ENCODE data around the gene GPC6.

The GPC6 gene

DNA sequence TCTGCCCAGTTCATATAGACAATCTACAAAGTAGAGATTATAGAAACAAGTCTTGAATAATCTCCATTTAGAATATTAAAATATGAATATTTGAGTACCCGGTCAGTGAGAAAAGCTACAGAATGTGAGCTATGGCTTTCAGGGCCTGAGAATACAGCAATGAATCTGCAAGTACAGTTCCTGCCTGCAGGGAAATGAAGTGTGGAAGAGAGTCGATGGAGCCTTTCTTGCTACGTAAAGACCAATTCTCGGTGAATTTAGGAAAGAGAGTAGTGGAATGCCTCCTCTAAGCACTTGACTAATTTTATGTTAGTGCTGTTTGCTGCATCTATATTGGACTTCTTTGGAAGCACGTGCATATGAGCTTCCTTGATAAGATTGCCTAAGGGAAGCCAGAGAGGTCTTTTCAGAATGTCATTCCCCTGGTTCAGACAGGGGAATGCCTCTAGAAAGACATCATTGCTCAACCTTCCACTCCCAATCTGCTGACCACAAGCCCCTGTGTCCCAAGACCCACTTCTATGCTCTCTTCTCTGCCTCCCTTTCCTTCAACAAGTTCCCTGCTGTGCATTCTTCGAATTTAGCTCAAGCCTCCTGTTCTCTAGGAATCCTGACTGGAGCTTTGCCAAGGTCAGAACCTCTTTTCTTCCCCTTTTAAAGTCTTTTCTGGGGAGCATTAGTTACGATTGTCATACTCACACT lies 41.9 kb downstream of the GPC6 start:
- DNase-seq (ENCODE audit: low spot score): no peak

DNA sequence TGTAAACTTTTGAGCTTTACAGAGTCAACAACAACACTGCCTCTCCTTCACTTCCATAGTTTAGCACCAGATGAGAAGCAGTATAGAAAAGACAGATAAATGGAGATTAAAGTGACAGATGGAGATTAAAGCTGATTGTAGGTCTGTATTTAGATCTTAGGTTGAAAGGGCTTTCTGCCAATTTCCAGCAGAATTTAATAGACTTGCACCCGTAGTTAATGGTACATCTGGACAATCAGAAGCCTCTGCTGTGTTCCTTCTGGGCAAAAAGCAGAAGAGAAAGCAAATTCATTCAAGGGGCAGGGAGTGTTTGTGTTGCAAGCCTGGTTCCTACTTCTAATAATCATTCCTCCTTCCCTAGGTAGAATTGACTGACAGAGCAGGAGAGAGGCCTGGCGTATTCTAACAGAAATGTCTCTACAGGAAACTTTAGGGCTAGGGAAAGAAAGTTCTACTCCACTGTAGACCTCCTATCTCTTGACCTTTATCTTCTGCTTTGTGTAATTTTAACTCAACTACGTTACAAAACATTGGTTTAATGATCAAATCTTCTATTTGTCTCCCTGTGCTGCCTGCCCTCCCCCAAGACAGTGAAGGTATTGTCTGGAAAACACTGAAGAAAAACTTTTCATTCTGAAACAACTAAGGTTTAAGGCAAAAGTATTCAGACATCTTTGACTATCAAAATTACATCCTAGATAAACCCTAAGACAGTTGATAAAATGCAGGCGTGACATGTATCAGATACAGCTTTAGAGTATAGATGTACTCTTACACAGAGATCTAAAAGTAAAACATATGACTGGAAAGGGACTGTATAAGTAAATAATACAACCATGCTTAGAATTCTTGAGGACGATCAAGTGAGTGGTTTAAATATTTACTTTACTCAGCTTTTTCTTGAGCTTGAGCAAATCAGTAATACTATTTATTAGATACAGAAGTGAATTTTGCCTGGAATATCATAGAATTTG lies 44.4 kb downstream of the GPC6 start:
- no peak for DNase-seq (ENCODE audit: low spot score)

DNA sequence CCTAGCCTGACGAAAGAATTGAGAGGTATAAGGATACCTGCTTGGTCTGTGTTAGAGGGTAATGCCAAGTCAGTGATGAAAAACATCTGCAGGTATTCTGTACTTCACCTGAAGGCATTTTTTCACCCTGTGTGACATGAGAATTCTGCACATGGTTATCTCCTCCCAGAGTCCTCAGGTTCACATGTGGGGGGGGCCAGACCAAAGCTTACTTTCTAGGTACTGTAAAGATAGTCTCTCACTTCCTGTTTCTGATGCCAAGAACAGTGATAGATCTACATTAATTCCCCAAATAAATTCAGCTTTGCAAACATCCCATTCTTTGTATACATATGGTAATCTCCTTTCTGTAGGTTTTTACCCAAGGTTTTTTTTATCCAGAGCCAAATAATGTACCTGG lies 53.4 kb downstream of the GPC6 start:
- no peak for DNase-seq (ENCODE audit: low spot score)

DNA sequence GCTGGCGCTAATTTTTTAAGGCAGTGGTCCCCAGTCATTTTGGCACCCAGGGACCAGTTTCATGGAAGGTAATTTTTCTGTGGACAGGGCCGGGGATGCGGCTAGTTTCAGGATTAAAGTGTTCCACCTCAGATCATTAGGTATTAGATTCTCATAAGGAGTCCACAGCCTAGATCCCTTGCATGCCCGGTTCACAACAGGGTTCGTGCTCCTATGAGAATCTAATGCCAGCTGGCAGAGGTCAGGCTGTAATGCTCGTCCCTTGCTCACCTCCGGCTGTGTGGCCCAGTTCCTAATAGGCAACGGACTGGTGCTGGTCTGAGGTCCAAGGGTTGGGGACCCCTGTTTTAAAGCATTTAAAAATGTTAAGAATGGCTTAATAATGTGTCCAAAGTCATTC lies 54.1 kb downstream of the GPC6 start:
- no peak for DNase-seq (ENCODE audit: low spot score)

DNA sequence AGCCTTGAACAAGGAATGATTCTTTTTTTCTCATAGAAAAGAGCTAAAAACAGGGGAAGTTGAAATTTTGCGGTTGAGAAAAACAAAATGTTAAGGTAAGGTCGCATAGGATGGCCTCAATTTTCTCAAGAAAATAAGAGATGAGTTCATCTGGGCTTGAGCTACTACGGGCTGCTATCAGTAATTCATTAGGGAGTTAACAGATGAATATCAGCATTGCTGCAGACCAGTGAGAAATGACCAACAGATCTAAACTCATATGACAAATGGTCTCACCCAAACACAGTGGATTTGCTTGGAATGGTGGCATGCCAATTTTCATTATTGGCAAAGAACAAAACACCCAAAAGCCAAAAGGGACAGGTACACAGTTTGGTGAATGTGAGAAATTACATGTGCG lies 56.6 kb downstream of the GPC6 start:
- DNase-seq (ENCODE audit: low spot score): no peak

DNA sequence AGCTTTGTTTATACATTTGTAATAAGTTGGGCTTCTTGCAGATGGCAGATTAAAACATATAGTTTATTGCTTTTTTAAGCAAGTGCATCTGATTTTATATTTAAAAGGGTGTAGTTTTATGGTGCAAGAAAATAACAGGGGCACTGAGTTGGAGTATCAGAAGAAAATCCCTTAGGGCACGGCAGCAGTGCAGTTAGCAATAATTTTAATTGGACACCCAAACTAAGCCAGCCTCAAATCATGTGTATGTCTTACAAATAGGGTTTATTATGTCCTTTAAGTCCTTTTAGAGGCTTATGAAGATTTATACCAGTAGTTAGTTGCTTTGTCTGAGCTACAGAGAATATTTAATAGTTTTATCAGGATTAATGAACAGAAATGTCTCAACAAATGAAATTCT lies 57.5 kb downstream of the GPC6 start:
- DNase-seq (ENCODE audit: low spot score): no peak

DNA sequence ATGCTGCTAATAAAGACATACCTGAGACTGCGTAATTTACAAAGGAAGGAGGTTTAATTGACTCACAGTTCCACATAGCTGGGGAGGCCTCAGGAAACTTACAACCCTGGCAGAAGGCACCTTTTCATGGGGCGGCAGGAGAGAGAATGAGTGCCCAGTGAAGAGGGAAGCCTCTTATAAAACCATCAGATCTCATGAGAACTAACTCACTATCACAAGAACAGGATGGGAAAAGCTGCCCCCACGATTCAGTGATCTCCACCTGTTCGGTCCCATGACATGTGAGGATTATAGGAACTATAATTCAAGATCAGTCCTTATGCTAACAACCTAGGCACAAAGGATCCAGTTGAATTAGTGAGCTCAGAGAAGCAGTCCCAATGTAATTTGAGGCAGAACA lies 59.4 kb downstream of the GPC6 start:
- DNase-seq (ENCODE audit: low spot score): no peak

DNA sequence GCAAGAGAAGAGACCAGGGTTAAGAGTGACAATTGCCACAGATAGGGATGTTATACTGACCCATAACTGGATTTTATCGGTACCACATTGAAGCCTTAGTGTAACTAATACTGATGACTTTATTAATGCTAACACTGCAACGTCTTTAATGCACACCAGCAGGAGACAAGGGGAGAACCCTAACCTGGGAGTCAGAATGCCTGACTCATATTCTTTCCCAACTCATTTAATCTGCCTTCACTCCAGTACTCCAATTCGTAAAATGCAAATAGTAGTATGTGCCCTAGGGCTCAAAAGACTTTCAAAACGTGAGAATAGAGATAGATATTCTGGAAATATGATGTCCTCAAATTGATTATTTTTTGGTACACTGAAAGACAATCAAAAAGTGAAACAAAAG lies 62.4 kb downstream of the GPC6 start:
- DNase-seq (ENCODE audit: low spot score): no peak

DNA sequence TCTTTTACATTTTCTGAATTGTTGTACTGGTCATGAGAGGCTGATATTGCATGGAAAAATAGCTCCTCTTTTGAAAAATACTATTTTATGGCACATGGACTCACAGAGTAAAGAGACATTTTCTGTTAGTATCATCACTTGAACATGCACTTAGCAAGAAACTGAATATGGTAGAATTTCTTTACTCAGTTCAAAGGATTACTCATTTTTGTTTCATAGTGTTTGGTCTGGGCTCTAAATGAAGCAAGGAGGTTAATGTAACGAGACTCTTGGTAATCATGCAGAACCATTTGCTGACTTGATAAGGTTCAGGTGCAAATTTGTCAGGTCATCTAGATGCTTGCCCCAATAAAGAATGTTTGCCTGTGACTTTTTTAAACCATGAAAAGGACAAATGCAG lies 63.2 kb downstream of the GPC6 start:
- DNase-seq (ENCODE audit: low spot score): no peak

DNA sequence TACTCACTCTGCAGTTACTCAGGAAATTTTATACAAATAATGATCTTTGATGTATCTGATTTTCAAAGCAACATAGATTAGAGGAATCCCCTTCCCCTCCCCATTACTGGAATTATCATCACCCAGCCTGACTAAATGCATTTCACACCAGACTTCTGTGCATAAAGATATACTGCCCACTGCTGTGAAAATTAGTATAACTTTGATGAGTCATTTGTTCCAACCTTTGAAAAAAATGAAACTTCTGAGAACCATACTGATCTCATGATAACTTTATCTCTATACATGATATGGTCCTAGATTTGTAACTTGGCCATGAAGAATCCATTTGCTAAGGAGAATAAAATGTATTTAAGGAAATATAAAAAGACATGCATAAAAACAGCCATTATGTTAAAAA lies 63.9 kb downstream of the GPC6 start:
- no peak for DNase-seq (ENCODE audit: low spot score)

DNA sequence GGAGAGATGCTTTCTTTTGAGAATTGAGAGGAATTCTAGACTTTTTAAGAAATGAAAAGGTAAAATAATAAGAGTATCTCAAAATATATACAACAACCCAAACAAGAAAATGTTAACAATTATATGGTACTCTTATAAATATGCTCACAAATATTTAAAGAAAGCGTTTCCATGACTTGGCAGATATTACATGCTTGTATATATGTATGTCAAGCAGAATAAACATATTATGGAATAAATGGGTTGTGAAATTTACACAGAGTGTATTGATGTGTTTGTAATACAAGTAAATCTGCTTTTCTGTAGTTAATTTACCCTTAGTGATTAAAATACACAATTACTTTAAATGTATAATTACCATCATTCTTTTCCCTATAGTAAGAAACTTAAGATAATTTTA lies 65.8 kb downstream of the GPC6 start:
- no peak for DNase-seq (ENCODE audit: low spot score)

DNA sequence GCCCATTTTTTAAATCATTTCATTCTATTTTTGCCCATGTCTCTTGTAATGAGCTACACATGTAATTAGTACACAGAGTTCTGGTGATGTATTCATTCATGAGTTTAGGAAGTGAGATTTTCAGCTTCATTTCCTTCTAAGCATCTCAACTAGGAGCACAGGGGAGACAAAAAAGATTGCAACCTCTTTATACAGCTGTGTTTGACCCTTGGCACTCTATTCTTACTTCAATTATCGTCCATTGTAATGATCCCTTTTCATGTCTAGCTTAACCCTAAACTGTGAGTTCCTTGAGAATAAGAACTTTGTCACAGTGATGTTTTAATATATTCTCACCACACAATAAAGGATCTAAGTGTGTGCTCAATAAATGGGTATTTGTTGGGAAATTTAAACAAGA lies 67.1 kb downstream of the GPC6 start:
- no peak for DNase-seq (ENCODE audit: low spot score)

DNA sequence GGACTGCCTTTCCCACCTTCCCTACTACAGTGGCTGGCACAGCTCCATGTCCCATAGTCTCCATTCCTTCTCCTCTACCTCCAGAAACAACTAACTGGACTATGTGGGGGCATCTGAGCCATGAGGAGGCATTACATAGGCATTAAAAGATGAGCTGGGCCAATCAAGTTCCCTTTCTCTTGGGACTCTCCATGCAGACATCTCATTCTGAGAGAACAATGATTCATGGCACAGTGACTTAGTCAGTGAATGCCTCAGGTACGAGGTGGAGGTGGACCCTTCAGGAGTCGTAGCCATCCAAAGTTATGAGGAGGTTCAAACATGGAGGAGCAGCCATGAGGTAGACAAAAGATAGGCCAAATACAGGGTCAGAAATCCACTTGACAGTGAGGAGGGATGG lies 70.0 kb downstream of the GPC6 start:
- no peak for DNase-seq (ENCODE audit: low spot score)

DNA sequence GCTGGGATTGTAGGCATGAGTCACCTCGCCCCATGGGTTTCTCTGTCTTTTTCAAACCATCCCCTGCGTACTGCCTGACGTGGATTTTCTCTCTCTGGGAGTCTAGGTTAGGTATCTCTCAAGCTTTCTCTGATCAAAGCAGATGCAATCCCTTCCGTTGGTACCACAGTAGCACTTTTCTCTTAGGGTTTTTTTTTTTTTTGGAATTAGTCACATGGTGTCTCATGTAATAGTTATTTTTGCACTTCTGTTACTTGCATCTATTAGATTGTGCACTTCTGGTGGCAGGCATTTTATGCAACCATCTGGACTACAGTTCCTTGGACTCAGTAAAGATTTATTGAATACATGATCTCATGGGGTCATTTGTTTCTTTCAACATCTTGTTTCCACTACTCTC lies 72.1 kb downstream of the GPC6 start:
- DNase-seq (ENCODE audit: low spot score): no peak

DNA sequence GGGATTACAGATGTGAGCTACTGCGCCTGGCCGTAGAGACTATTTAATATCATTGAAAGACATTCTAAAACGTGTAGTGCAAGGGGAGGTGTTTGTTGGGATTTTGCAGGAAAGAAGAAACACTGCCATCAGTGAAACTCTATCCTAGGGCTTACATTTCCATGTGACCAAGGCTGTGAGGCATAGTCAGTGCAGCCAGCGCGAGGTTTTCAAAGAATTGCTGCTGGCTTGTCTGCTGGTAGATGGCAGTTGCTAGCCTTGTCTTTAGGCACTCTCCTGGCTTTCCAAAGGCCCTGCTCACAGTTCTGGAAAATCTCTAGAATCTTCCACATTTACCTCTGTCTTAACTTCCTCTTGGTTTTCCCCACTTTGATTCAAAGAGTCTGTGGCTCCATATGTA lies 77.5 kb downstream of the GPC6 start:
- DNase-seq (ENCODE audit: low spot score): no peak

DNA sequence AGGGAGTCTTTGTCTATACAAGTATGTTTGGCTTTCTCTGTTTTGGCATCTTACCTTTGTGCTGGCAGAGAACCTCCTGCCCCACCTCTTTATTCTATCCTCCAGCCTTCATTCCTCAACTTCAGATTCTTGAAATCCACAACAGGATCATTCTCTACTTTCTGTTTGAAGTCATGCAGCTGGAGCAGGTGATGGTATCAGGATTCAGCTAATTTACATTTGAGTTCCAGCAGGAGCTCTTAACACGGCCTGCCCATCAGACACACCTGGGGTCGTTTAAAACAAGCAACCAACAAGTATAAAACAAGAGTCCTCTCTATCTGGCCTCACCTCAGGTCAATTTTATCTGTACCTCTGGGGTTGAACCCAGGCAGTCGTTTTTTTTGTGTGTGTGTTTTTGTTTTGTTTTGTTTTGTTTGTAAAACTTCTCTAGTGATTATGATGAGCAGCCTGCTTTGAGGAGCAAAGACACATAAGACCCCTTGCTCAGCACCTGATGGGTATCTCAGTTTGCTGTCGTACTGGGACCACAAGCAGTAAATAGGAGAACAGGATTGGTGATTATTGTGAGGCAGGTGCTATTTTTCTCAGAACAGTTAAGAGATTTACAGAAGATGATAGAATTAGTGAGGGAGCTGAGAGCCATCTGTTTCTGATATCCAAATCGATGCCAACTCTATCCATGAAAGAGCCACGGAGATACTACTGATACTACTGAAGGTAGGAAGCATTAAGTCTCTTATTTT lies 78.4 kb downstream of the GPC6 start:
- DNase-seq (ENCODE audit: low spot score): no peak

DNA sequence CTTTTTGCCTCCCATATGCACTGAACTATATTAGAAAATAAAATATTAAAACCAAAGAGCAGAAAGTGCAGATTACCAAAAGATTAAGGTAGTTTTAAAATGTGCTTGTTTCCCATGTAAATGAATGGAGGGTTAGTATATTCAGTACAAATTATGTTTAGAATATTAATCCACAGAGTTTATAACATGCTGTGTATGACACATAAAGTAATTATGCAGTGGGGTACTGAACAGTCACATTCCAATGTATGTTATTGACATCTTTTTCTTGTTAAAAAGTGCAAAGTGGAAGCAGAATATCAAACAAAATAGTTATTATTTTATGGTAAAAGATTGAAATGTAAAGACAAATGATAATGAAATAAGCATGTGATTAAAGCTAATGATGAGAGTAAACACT lies 79.3 kb downstream of the GPC6 start:
- no peak for DNase-seq (ENCODE audit: low spot score)

DNA sequence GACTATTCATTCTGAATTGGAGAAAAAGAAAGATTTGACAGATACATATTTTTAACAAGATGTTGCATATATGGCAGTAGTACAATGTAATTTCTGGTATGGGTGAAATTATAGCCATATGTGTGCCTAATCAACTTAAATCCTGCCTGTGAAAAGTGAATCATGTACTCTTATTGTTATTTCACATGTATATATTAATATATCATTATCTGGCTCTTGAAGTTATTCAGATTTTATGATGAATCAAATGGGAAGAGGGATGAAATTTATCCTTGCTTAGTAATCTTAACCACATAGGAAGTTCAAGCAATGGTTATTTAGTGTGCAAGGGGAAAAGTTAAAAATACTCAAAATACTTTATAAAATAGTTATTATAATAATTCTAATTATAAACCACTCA lies 80.5 kb downstream of the GPC6 start:
- no peak for DNase-seq (ENCODE audit: low spot score)

DNA sequence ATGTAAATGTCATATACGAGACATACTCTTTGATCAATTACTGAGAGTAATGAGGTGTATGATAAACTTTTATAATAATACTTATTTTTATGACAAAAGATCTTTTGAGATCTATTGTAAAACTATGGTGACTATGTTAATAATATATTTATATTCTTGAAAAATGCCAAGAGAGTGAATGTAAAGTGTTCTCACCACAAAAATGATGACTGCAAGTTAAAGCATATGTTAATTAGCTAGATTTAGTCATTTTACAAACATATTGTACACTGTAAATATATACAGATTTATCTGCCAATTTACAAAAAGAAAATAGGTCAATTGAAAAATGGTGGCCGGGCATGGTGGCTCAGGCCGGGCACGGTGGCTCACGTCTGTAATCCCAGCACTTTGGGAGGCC lies 81.0 kb downstream of the GPC6 start:
- DNase-seq (ENCODE audit: low spot score): no peak

DNA sequence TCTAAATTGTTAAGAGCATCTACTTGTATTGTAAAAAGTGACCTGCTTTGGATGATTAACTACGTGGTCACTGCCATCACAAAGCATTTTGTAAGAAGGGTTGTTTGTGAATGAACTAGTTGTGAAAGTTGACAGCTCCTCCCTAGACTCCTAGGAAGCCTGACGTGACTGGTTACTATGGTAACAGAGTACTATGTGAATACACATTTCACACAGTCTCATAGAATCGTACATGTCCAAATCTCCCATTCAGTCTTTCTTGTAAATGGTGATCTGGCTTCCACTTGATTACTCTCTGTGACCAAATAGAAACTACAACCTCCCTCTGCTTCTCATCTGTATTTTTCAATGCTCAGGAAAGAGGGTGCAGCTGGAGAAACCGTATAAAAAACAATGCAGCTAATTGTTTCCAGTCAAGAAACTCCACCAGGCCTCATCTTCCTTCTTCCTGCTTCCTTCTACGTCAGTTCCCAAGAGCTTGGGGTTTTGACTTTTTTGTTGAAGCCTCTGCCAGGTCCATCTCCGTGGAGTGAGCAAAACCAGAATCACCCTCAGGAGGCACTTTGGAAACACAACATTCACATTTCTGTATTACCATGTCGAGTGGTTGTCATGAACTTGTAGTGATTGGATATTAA lies 83.4 kb downstream of the GPC6 start:
- no peak for DNase-seq (ENCODE audit: low spot score)

DNA sequence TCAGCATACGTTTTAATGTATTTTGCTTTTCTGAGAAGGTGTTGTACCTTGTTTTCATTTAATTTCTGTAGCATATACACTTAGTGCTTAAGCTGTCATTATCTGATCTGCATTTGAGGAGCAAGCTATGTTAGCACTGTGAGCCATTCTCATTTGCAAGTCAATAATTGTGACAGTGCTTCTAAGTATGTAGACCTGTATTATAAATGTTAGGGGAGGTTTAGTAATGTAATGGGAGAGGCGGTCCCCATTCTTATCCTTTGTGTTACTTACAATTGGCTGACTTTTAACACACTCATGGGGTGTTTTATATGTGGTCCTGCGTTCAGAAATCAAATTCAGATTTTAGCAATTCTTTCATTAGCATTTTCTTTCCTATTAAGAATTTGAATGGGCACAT lies 90.2 kb downstream of the GPC6 start:
- DNase-seq (ENCODE audit: low spot score): no peak

DNA sequence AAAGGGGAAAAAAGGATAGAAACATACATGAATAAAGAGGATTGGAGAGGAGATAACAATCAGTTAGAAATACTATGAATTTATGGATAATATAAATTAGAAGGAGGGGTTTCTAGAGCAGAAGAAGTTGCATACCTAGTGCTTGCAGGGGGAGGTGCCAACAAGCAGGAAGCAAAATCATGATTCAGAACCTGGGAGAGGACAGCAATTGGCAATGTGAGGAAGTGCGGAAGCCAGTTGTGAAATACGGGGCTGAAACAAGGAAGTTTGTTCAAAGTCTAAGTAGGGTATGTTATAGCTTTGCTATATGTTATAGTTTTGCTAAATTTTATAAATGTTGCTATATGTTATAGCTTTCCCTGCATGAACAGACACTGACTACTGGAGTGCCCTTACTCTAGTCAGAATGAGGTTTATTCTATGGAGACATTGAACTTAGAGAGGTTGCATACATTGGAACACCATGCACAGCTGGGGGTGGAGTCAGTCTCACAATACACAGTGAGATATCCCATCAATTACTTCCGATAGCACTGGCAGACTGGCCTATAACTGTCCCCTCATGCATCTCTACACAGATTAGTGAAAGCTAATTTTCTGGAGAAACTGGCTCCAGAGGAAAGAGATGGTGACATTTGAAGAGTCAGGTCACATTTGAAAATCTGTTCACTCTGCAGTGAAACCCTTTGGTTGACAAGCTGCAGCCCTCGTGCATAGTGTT lies 92.1 kb downstream of the GPC6 start:
- DNase-seq (ENCODE audit: low spot score): no peak
